Femur (tissue), 1 donor: ENCODE results near the gene NCLN.
"Not testable (repeated sequence)": the region's sequence is repeated elsewhere in the genome, so short reads cannot be mapped to it uniquely, and the experiment has no call there.

ENCODE experiments used
- DNase-seq: peaks from one replicate; pipeline ENCODE4 v3.0.0-alpha.2; 2017

Gene NCLN

DNA sequence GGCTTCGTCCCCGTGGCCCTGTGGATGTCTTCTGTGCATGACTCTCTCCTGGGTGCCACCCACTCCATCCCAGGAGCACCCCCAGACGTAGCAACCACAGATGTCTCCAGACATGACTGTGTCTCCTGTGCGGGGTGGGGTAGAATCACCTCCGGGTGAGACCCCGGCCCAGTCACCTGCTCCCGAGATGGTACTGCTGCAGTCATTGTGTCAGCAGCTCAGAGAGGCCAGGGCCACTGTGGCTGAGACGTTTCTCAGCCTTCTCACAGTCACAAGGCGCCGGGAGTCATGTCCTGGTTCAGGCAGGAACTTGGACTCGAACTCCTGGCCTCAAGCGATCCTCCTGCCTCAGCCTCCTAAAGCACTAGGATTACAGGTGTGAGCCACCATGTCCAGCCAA lies 16.6 kb downstream of the NCLN start:
- DNase-seq: no peak

DNA sequence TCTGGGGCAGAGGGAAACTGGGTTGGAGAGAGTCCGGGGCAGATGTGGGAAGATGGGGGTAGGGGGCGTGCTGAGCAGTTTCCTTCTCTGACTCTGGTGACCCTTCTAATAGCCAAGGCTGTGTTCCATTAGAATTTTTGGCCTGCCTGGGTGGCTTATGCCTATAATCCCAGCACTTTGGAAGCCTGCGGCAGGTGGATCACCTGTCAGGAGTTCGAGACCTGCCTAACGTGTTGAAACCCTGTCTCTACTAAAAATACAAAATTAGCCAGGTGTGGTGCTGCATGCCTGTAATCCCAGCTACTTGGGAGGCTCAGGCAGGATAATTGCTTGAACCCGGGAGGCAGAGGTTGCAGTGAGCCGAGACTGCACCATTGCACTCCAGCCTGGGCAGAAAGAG lies 17.2 kb downstream of the NCLN start:
- DNase-seq: not testable (repeated sequence)

DNA sequence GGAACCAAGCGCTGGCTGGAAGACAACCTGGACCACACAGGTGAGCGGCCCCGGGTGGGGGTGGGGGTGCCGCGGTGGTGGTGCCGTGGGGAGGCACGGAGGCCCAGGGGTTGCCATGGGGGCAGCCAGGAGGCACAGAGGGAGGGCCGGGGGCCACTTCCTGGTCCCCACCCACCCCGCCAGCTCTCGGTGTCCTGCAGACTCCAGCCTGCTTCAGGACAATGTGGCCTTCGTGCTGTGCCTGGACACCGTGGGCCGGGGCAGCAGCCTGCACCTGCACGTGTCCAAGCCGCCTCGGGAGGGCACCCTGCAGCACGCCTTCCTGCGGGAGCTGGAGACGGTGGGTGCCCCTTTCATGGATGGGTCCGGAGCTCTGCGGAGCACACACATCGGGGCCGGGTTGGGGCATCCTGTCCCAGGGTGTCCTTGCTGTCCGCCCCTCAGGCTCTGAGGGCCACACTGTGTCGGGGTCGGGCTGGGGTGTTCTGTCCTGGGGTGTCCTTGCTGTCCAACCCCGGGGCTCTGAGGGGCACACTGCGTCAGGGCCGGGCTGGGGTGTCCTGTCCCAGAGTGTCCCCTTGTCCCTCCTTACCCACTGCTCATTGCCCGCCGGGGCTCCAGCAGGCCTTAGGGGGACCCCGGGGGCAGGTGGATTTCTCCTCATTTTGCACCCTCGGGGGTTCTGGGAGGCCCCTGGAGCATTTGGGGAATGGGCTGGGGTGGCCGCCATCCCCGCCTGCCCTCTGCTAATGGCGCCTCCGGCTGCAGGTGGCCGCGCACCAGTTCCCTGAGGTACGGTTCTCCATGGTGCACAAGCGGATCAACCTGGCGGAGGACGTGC lies 18.3 kb downstream of the NCLN start:
- DNase-seq: peak; percentile 14

DNA sequence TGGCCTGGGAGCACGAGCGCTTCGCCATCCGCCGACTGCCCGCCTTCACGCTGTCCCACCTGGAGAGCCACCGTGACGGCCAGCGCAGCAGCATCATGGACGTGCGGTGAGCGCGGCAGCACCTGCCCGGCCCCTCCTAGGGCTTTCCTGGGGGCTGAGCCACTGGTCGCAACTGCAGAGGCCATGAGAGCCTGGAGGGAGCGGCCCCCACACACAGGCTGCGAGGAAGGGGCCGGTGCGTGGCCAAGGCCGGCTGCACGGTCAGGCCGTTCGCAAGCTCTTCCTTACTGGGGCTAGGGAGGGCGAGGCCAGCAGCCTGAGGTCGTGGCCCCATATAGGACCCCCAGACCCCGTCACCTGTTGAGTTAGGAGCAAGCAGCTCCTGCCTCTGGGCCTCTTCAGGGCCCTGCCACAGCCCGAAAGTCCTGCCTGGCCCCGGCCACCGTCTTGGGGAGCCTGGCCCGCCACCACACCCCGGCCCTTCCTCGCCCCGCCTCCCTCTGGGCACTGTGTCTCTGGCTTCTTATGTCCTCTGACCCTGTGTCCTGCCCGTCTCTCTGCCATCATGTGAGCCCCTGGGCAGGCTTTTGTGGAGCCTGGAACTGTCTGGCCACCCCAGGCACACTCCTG lies 19.0 kb downstream of the NCLN start:
- no peak for DNase-seq

DNA sequence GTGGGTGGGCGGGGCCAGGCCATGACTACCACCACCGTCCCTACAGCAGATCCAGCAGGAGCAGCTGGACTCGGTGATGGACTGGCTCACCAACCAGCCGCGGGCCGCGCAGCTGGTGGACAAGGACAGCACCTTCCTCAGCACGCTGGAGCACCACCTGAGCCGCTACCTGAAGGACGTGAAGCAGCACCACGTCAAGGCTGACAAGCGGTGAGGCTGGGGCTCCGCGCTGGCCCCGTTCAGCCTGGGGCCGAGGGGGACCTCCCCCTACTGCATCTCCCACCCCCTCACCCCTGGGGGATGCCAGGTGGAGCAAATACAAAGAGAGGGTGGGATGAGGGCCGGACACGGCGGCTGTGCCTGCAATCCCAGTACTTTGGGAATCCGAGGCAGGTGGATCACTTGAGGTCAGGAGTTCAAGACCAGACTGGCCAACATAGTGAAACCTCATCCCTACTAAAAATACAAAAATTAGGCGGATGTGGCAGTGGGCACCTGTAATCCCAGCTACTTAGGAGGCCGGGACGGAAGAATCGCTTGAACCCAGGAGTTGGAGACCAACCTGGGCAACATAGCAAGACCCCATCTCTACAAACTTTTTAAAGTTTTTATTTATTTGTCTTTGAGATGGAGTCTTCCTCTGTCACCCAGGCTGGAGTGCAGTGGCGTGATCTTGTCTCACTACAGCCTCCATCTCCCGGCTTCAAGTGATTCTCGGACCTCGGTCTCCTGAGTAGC lies 20.7 kb downstream of the NCLN start:
- no peak for DNase-seq

DNA sequence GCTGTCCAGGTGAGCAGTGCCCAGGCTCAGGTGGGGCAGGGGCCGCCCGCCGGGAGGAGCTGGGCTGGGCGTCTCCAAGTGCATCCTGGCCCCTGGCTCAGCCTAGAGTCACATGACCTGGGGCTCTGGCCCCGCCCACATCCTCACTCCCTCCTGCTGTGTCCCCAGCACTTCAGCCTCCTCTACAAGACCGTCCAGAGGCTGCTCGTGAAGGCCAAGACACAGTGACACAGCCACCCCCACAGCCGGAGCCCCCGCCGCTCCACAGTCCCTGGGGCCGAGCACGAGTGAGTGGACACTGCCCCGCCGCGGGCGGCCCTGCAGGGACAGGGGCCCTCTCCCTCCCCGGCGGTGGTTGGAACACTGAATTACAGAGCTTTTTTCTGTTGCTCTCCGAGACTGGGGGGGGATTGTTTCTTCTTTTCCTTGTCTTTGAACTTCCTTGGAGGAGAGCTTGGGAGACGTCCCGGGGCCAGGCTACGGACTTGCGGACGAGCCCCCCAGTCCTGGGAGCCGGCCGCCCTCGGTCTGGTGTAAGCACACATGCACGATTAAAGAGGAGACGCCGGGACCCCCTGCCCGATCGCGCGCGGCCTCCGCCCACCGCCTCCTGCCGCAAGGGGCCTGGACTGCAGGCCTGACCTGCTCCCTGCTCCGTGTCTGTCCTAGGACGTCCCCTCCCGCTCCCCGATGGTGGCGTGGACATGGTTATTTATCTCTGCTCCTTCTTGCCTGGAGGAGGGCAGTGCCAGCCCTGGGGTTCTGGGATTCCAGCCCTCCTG lies 21.9 kb downstream of the NCLN start:
- DNase-seq: no peak

DNA sequence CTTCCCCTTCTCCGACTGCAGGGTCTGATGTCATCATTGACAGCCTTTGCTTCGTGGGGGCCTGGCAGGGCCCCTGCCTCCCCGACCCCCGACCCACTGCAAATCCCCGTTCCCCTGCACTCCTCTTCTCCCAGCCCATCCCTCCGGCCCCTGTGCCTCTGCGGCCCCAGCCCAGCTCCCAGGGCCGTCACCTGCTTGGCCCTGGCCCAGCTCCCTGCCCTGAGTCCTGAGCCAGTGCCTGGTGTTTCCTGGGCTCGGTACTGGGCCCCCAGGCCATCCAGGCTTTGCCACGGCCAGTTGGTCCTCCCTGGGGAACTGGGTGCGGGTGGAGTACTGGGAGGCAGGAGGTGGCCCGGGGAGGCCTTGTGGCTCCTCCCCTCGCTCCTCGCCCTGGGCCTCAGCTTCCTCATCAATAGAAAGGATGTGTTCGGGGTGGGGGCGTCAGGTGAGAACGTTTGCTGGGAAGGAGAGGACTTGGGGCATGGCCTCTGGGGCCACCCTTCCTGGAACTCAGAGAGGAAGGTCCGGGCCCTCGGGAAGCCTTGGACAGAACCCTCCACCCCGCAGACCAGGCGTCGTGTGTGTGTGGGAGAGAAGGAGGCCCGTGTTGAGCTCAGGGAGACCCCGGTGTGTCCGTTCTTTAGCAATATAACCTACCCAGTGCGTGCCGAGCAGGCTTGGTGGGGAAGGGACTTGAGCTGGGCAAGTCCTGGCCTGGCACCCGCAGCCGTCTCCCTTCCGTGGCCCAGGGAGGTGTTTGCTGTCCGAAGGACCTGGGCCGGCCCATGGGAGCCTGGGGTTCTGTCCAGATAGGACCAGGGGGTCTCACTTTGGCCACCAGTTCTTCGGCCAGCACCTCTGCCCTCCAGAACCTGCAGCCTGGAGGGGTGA lies 22.8 kb downstream of the NCLN start:
- no peak for DNase-seq

DNA sequence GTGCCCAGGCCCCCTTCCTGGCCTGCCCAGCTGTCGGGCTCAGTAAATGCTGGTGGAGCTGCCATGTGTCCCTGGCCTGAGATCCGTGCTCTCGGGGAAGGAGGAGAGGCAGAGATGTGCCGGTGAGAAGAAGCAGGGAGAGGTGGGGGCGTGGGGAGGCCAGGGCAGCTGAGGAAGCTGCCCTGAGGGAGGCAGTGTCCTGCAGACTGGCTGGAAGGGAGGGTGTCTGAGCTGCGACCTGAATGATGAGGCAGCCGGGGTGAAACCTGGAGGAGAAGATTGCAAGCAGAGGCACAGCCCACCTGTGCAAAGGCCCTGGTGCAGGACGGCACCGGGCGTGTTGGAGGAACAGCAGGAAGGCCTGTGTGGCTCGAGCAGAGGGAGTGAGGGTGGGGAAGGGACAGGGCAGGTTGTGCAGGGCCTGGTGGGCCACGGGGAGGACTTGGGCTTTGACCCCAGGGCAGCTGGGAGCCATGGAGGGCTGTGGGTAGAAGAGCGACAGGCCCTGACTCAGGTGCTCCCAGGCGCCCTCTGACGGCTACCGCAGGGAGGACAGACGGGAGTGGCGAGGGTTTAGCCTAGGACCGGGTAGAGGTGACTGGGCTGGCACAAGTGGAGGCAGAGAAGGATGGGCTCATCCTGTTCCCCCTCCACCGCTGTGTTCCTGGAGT lies 24.8 kb downstream of the NCLN start:
- DNase-seq: no peak

DNA sequence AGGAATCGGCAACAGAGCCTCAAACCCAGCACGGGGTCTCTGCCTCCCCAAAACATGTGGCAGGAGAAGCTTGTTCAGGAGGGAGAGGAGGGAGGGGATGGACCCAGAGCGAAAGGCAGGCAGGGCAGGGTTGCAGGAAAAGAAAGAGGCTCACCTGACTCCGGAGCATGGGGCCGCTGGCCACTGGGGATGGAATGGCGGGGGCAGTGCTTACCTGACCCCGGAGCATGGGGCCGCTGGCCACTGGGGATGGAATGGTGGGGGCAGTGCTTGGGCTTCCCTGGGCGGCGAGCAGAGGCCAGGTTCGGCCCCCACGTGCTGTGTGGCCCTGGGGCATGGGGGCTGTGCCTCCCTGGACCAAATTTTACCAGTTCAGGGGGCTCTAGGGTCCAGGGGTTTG lies 25.5 kb downstream of the NCLN start:
- DNase-seq: no peak

DNA sequence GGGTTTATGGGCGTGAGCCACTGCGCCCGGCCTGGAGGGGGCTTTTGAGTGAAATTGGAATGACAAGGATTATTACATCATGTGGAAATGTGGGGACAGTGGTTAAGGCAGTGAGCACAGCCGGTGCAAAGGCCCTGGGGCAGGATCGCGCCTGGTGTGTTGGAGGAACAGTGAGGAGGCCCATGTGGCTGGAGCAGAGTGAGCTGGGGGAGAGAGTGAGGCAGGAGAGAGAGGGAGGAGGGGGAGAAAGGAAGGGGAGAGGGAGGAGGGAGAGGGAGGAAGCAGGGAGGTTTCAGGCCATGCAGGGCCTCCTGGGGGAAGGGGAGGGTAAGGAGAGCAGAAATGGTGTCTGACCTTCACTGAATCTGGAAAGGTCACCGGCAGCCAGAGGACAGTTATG lies 27.4 kb downstream of the NCLN start:
- DNase-seq: no peak

DNA sequence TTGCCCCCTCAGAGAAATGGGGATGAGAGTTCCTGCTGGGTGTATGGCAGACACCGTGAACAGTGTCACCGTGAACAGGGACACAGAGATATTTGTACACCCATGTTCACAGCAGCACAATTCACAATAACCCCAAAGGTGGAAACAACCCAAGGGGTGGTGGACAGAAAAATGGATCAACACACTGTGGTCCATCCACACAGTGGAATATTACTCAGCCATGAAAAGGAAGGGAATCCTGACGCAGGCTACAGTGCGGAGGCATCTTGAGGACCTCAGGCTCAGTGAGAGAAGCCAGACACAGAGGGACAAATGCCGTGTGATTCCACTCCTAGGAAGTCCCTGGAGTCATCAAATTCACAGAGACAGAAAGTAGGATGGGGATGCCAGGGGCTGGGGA lies 31.1 kb downstream of the NCLN start:
- DNase-seq: no peak

DNA sequence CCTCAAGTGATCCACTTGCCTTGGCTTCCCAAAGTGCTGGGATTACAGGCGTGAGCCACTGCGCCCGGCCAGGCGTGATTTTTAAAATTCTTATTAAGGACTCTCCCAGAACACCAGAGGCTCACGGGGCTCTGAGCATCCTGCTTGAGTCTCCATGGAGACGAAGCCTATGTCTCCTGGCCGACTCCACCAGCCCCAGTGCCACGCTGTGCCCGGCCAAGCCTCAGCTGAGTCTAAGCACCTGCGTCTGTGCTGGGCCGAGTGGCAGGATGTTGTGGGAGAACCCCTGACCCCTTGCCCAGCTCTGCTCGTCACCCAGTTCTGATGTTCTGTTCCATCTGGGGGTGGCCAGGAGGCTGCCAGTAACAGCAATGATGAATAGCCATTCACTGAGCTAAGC lies 34.8 kb downstream of the NCLN start:
- DNase-seq: no peak

DNA sequence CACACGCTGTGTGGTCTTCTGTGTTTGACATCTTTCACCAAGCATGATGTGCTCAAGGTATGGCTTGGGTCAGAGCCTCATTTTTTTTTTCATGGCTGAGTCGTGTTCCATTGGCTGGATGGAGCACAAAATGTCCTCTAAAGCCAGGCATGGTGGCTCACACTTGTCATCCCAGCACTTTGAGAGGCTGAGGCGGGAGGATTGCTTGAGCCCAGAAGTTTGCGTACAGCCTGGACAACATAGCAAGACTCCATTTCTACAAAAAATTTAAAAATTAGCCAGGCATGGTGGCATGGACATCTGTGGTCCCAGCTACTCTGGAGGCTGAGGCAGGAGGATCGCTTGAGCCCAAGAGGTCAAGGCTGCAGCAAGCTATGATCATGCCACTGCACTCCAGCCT lies 35.8 kb downstream of the NCLN start:
- not testable (repeated sequence) for DNase-seq

DNA sequence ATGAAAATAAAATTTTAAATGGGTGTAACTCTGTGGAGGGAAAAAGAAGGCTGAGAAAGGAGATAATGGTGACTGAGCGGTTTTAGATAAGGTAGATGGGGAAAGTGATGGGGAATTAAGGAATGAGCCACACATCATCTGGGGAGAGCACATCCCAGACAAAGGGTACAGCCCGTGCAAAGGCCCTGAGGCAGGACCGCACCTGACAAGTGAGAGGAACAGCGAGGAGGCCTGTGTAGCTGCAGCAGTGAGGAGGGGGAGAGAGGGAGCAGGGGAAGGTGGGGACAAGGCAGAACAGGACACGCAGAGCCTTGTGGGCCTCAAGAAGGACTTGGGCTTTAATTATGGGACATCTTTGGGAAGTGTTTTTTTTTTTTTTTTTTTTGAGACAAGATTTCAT lies 37.0 kb downstream of the NCLN start:
- DNase-seq: no peak

DNA sequence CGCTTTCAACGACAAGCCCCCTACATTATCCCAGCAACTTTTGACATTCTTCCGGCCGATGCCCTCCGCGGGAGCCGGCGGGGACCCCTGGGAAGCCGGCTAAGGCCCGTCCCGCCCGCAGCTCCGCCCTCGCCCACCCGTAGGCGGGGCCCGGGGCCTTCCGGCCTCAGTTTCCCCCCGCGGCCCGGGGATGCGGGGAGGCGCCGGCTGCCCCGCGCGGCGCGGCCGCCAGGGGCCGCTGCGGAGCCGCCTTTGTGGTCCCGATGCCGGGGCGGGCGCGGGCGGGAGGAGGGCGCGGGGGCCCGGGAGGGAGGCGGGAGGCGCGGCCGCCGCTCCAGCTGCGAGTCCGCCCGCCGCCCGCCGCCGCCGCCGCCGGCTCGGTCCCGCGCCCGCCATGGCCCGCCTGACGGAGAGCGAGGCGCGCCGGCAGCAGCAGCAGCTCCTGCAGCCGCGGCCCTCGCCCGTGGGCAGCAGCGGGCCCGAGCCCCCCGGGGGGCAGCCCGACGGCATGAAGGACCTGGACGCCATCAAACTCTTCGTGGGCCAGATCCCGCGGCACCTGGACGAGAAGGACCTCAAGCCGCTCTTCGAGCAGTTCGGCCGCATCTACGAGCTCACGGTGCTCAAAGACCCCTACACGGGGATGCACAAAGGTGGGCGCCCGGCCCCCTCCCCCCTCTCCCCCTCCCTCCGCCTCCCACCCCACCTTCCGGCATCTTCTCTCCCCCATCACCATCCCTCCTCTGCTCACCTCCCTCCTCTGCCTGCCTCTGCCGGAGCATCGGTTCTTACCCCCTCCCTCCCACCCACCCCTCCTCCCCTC lies 38.8 kb downstream of the NCLN start, which contains the start of gene CELF5:
Gene CELF5, plus strand, starts transcription at position 316 of the 823 bp plus-strand sequence. Its CDS starts 79 bp downstream, at position 395.
- peak; percentile 68 for DNase-seq

DNA sequence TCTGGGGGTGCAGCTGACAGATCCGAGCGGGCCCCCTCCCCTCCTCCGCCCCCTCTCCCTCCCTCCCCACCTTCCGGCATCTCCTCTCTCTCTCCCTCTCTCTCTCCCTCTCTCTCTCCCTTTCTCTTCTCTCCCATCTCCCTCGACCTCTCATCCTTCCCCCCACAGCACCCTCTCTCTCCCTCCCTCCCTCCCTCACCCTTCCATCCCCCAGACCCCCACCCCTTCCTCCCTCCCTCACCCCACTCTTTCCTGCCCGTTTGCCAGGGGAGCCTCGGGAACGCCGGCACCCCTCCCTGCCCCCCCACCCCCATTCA lies 39.4 kb downstream of the NCLN start:
- DNase-seq: no peak

DNA sequence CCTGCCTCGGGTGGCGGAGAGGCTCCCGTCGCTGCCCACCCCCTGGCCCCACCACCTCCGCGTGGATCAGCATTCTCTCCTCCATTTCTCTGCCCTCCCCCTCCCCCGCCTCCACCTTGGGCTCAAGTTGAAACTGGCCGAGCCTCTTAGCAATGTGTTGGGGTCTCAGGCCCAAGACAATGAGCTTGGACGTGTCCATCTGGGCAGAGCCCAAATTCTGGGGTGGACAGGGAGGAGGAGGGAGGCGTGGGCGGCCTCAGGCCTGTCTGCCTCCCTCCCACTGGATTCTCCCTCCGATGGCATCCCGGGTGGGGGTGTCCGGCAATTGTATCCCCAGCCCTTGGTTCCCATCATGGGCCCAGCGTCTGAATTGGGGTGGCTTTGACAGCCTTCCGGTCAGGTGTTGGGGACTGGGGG lies 40.0 kb downstream of the NCLN start:
- no peak for DNase-seq

DNA sequence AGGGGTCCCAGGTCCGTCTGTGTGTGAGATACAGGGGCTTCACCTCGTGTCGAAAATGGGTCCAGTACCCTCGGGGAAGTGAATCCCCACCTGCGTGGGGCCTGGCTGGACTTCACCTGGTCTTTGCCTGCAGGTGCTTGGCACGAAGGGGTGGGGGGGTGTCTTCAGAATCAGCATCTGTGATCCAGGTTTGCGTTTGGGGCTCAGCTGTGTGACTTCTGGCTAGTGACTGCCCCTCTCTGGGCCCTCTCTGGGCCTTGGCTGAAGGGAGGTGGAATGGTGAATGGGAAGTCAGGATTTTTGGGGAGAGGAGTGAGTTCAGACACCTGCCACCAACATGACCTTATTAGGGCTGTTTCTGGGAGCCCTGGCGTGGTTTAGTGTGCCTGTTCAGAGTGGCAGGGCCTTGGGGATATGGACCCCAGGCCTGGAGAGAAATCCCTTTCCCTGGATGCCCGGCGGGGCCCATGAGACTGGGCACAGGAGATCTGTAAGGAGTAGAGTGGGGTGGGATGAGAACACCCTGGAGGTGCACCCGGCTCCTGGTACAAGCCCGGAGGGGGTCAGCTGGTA lies 41.4 kb downstream of the NCLN start:
- DNase-seq: no peak

DNA sequence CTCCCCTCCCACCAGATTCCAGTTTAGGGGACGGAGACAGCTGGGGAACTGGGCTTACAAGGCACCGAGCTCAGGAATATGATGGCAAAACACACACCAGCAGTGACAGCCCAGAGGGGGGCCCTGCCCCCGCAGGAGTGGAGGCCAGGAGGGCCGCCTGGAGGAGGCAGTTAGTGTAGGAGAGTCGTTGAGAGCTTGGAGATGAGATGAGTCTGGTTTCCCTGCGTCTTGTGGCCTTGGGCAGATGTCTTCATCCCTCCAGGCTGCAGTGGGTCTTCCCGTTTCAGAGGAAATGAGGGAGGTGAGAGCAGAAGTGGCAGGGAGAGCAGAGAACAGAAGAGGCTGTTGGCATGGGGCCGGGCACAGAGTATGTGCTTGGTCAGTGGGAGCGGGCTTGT lies 43.6 kb downstream of the NCLN start:
- no peak for DNase-seq

DNA sequence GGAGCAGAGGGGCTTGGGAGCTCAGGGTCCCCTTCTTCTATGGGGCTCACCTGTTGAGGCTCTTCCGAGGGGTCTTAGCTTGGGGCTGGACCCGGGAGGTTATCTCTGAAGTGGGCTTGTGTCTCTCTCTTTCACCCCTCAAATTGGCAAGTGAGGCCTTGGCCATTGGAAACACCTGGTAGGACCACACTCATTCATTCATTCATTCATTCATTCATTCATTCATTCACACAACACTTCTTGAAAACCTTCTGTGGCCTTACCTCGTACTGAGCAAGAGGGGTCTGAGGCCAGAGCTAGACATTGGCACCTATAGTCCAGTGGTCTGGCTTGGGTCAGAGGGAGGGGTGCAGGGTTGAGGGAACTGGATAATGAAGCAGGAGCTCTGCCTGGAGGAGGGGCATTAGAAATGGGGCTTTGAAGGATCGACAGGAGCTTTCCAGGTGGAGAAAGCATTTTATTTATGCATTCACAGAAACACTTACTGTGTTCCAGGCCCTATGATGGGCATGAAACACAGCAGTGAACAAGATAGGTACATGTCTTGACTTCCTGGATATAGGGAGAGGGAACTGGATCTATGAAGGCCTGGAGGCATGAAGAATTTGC lies 44.3 kb downstream of the NCLN start:
- no peak for DNase-seq
